Stimulated activated naive CD8-positive, alpha-beta T cell treated with anti-CD3 and anti-CD28 coated beads, Interleukin-15, Interleukin-2, amounts not matched to agents 100 ng/mL and 50 ng/mL, for 24 hours (primary cell): Measurements from ENCODE around the gene SOX10.
A peak's percentile ranks its signal among the peaks of the same experiment; 100 is the strongest.

ENCODE experiments used
- H3K27ac Mint-ChIP-seq: one replicate; pipeline ENCODE4 v1.8.0; 2021; ENCODE audit warnings: mild to moderate bottlenecking, mixed read lengths
- H3K27me3 Mint-ChIP-seq: one replicate; pipeline ENCODE4 v1.8.0; 2021; ENCODE audit warnings: mixed read lengths
- H3K36me3 Mint-ChIP-seq: one replicate; pipeline ENCODE4 v1.8.0; 2021; ENCODE audit warnings: low read depth, mixed read lengths
- H3K4me1 Mint-ChIP-seq: one replicate; pipeline ENCODE4 v1.8.0; 2021; ENCODE audit warnings: low read depth, mixed read lengths
- H3K4me3 Mint-ChIP-seq: one replicate; pipeline ENCODE4 v1.8.0; 2021; ENCODE audit warnings: mild to moderate bottlenecking, mixed read lengths
- H3K9me3 Mint-ChIP-seq: one replicate; pipeline ENCODE4 v1.8.0; 2021; ENCODE audit warnings: mixed read lengths

Gene SOX10

DNA sequence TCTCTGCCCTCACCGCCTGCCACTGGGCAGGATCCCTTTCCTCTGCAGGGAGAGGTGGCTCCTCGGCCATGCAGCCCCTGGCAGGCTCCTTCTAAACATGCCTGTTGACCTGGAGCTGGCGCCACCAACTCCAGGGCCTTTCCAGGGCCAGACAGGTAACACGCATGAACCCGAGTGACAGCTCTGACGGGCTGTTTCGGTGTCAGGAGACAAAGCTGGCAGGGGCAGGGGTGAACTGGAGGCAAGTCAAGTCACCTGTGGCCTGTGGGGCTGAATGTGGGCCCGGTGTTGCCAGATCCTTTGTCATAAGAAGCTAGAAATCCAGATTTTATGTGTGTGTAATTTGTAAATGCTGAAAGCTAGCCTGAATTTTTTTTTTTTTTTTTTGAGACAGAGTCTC lies 42.2 kb downstream of the SOX10 start:
- H3K27ac Mint-ChIP-seq = no peak overlapping the region
- H3K4me3 Mint-ChIP-seq = no peak overlapping the region
- H3K27me3 Mint-ChIP-seq = no peaks in the 10 kb centered on the region
- no peaks in the 10 kb centered on the region for H3K4me1 Mint-ChIP-seq
- no peaks in the 10 kb centered on the region for H3K9me3 Mint-ChIP-seq
- H3K36me3 Mint-ChIP-seq = no peaks in the 10 kb centered on the region

DNA sequence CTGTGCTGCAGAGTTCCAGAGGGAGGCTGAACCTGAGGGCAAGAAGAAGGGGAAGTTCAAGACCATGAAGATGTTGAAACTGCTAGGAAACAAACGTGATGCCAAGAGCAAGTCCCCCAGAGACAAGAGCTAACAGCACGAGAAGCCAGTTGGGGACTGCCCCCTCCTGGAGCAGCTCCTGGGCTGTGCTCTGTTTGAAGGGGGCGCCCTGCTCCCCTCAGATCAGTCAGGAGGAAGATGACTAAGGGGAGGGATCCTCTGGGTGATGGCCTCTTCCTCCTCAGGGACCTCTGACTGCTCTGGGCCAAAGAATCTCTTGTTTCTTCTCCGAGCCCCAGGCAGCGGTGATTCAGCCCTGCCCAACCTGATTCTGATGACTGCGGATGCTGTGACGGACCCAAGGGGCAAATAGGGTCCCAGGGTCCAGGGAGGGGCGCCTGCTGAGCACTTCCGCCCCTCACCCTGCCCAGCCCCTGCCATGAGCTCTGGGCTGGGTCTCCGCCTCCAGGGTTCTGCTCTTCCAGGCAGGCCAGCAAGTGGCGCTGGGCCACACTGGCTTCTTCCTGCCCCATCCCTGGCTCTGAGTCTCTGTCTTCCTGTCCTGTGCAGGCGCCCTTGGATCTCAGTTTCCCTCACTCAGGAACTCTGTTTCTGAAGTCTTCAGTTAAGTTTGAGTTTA lies 43.5 kb downstream of the SOX10 start:
- Mint-ChIP-seq H3K27me3 (no peaks in the 10 kb centered on the region), H3K27ac (peak overlapping the region; percentile 16), H3K36me3 (no peaks in the 10 kb centered on the region), H3K4me3 (no peak overlapping the region), H3K9me3 (no peaks in the 10 kb centered on the region), H3K4me1 (no peaks in the 10 kb centered on the region)

DNA sequence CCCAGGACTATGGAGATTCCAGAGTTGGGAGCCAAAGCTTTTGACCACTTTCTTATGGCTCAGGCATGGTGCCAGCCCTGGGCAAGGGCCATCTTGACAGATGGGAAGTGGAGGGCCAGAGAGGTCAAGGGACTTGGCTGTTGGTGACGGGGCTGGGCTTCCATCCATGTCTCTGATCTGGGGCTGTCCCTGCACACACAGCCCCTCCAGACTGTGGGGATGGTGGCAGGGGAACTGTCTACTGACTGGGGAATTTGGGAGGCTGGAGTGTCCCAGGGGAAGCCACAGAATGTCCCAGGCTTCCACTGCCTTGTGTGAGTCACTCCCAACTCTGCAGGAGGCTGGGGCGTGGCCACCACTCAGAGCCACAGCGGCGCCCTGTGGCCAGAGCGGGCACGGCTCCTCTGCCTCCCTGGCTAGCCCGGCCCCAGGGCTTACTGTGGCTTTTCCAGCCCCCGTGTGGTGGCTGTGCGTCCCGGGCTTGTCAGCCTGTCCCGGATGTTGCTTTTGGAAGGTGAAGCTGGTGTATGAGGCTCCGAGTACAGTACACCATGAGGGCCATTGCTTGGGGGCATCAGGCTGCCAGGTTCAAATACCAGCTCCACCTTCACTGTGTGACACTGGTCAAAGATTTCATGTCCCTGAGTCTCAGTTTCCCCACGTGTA lies 50.5 kb downstream of the SOX10 start:
- no peaks in the 10 kb centered on the region for H3K27me3 Mint-ChIP-seq
- no peaks in the 10 kb centered on the region for H3K9me3 Mint-ChIP-seq
- H3K36me3 Mint-ChIP-seq = peaks cover 3% of the 10 kb centered on the region
- no peak overlapping the region for H3K4me3 Mint-ChIP-seq
- peak overlapping the region; percentile 40 for H3K27ac Mint-ChIP-seq
- peaks cover 9% of the 10 kb centered on the region for H3K4me1 Mint-ChIP-seq

DNA sequence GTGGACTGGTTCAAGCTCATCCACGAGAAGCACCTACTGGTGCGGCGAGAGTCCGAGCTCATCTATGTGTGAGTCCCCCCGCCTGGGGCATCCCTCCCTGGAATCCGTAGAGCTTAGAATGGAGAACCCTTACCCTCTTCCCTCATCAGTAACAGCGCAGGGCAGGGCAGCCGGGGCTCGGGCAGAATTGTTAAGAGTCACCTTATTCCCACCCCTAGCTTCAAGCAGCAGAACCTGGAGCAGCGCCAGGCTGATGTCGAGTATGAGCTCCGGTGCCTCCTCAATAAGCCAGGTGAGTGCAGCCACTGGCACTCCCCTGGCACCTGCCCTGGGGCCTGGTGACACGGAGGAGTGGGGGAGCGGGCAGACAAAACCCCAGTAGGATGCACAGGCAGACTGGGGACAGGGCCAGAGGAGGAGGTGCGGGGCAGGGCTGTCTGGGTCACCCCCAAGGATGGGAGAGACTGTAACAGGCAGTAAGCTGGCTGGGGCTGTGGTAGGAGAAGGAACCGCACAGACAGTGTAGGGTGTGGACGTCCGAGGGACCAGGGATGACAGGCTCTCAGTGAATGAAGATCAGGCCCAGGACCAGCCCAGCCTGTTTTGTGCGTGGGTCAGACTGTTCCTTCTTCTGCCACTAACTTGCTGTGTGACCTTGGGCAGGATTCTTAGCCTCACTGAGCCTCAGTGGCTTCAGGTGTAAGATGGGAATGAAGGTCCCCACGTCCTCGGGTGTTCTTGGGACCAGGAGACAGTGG lies 51.4 kb downstream of the SOX10 start:
- no peak overlapping the region for H3K4me3 Mint-ChIP-seq
- peaks cover 9% of the 10 kb centered on the region for H3K4me1 Mint-ChIP-seq
- no peak overlapping the region for H3K27ac Mint-ChIP-seq
- peaks cover 7% of the 10 kb centered on the region for H3K36me3 Mint-ChIP-seq
- no peaks in the 10 kb centered on the region for H3K9me3 Mint-ChIP-seq
- no peaks in the 10 kb centered on the region for H3K27me3 Mint-ChIP-seq

DNA sequence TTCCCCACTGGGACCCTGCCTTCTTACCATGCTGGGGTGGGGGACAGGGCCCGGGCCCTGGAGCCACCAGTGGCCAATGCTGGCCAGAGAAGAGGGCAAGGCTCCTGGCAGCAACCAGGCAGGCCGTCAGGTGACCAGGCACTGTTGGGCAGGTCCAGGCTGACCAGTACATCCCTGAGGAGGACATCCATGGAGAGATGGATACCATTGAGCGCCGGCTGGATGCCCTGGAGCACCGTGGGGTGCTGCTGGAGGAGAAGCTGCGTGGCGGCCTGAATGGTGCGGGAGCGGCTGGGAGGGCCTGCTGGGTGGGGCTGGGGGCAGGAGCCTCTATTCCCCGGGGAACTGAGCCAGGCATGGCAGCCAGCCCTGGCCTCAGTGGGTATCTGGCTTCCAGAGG lies 52.0 kb downstream of the SOX10 start:
- Mint-ChIP-seq H3K27ac (no peak overlapping the region), H3K27me3 (no peaks in the 10 kb centered on the region), H3K36me3 (peaks cover 7% of the 10 kb centered on the region), H3K9me3 (no peaks in the 10 kb centered on the region), H3K4me3 (no peak overlapping the region), H3K4me1 (peaks cover 9% of the 10 kb centered on the region)

DNA sequence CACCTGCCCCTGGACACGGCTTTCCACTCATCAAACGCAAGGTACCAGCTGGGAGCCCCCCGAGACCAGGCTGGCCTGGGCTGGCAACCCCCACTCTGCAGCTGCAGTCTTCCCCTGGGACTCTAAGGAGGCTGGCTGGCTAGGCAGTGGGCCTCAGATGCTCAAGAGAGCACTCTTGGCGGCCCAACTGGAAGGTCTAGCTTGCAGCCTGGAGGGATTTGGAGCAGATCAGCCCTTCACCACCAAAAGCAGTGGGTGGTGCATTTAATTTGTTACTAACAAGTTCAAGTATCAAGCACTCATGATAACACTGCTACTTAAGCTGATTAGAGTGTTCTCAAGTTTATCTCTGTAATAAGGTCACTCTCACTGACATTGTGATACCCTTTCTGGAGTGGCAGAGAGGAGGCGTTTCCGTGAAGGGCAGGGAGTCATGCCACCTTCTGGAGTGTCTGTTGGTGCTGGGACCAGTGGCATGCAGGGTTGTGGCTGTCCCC lies 52.4 kb downstream of the SOX10 start:
- Mint-ChIP-seq H3K9me3 (no peaks in the 10 kb centered on the region), H3K4me1 (peaks cover 9% of the 10 kb centered on the region), H3K27ac (no peak overlapping the region), H3K4me3 (no peak overlapping the region), H3K36me3 (peaks cover 7% of the 10 kb centered on the region), H3K27me3 (no peaks in the 10 kb centered on the region)

DNA sequence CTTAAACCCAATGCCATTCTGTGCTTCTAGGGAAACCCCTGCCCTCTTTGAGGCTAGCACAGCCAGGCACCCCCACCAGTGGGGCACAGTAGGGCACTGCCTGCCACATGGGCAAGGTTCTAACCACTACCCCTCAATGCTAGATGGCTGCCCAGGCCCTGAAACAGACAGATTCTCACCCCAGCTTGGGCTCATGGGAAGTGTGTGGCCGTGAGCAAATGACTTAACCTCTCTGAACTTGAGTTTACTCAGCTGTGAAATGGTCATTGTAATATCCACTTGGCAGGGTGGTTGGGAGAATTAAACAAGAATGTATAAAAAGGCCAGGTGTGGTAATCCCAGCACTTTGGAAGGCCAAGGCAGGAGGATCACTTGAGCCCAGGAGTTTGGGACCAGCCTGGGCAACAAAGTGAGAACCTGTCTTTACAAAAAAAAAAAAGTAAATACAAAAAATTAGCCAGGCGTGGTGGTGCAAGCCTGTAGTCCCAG lies 53.4 kb downstream of the SOX10 start:
- no peaks in the 10 kb centered on the region for H3K9me3 Mint-ChIP-seq
- H3K27me3 Mint-ChIP-seq = no peaks in the 10 kb centered on the region
- peaks cover 9% of the 10 kb centered on the region for H3K4me1 Mint-ChIP-seq
- no peak overlapping the region for H3K4me3 Mint-ChIP-seq
- peaks cover 7% of the 10 kb centered on the region for H3K36me3 Mint-ChIP-seq
- no peak overlapping the region for H3K27ac Mint-ChIP-seq

DNA sequence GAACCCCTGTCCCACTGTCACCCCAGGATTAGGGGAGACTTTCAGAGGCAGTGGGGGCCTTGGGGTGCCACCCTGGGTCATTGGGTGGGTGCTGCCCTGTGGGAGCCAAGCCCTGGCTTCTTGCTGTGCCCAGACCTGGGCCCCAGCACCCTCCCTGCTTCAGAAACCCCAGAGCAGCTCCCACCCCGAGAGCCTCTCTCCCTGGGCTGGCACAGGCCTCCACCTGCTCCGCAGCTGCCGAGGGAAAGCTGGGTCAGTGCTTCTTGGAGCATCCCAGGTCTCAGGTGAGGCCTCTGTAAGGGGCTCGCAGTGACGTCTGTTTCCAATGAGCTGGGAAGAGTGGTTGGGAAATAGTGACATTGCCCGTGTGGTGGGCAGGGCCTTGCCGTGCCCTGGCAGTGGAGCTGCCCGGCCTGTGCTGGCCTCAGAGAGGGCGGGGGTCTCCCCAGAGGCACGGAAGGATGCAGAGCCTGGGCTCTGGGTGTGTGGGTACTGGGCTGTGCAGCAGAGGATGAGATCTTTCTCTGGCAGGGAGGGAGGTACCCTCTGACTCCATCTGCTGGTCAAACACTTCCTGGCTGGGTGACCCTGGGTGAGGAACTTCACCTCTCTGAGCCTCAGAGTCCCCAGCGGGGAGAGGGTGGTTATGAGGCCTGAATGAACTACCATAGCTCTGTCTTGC lies 53.9 kb downstream of the SOX10 start:
- Mint-ChIP-seq H3K4me1 (peaks cover 9% of the 10 kb centered on the region), H3K27ac (no peak overlapping the region), H3K4me3 (no peak overlapping the region)

DNA sequence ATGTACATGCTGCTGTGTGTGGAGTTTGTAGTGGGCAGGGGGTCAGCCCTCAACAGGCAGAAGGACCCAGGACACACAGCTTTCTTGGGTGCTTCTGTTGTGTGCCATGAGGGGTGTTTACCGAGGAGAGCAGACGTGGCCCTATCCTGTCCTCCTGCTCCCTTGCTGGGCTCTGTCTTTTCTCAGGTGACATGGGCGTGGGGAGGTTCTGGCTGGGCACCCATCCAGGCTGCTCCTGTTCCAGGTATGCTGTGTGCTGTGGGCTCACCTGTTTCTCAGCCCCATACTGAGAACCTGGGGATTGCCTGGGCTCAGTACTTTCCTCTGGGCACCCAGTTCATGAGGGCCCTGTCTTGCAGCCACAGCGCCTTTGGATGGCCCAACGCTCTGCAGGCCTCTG lies 55.0 kb downstream of the SOX10 start:
- H3K4me3 Mint-ChIP-seq = no peak overlapping the region
- H3K4me1 Mint-ChIP-seq = peaks cover 9% of the 10 kb centered on the region
- H3K9me3 Mint-ChIP-seq = no peaks in the 10 kb centered on the region
- H3K27ac Mint-ChIP-seq = no peak overlapping the region
- peaks cover 7% of the 10 kb centered on the region for H3K36me3 Mint-ChIP-seq
- H3K27me3 Mint-ChIP-seq = no peaks in the 10 kb centered on the region

More for the DNA sequence above, 53.9 kb downstream of the SOX10 start:
- H3K9me3 Mint-ChIP-seq = no peaks in the 10 kb centered on the region
- H3K36me3 Mint-ChIP-seq = peaks cover 7% of the 10 kb centered on the region
- no peaks in the 10 kb centered on the region for H3K27me3 Mint-ChIP-seq

DNA sequence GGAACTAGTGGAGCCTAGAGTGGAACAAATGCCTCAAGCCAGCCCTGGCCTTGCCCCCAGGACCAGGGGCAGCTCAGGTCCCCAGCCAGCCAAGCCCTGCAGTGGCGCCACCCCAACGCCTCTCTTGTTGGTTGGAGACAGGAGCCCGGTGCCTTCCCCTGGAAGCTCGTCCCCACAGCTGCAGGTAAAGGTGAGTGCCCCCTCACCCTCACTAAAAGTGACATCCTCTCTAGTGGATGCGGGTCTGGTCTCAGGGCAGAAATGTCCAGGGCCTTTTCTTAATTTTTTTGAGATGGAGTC lies 56.8 kb downstream of the SOX10 start:
- H3K4me3 Mint-ChIP-seq = no peak overlapping the region
- H3K27ac Mint-ChIP-seq = no peak overlapping the region
- no peaks in the 10 kb centered on the region for H3K9me3 Mint-ChIP-seq
- H3K27me3 Mint-ChIP-seq = no peaks in the 10 kb centered on the region
- H3K4me1 Mint-ChIP-seq = no peaks in the 10 kb centered on the region
- peaks cover 12% of the 10 kb centered on the region for H3K36me3 Mint-ChIP-seq

DNA sequence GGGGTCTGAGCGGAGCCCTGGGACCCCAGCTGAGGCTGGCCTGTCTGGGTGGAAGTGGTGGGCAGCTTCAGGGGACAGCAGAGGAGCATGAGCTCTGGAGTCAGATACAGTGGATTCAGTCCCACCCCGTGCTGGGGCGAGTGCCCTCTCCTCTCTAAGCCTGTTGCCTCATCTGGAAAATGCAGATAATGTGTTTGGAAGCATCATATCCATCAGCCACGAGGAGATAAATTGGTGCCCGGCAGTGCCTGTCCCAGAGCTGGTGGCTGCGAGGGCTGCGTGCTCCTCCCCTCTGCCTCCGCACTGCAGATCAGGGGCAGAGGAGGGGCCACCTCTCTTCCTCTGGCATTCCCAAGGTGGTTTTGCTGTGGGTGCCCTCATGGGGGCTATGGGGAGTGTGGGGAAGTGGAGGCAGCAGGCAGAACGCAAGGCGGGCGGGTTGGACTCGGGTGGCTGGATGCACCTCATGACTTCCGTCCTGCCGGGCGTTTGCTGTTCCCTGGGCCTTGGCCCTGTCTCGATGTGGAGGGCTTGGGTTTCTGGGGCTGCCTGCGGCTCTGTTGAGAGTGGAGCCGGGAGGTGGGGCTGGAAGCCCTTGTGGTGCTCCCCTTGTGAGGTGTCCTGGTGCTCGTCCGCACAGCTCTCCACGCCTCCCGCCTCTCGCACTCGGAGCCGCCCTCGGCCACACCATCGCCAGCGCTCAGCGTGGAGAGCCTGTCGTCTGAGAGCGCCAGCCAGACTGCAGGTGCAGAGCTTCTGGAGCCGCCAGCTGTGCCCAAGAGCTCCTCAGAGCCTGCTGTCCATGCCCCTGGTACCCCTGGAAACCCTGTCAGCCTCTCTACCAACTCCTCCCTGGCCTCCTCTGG lies 57.4 kb downstream of the SOX10 start:
- Mint-ChIP-seq H3K4me1 (no peaks in the 10 kb centered on the region), H3K36me3 (peaks cover 12% of the 10 kb centered on the region), H3K9me3 (no peaks in the 10 kb centered on the region), H3K4me3 (no peak overlapping the region), H3K27ac (no peak overlapping the region), H3K27me3 (no peaks in the 10 kb centered on the region)

DNA sequence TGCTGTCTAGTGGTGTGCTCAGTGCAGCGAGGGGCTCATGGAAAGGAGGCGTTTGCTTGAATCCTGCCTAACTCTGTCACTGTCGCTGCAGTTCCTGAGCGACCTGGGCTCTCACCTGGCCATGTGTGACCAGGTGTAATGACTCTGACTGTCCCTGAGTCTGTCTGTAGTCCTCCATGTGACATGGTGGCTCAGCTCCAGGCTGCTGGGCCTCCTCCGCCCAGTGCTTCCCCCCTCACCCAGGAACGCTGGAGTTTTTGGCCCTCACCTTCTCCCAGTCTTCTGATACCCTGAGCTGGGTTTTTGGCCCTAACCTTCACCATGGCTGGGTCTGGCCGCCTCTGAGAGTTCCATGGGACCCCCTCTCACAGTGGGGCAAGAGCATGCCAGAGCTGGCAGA lies 58.0 kb downstream of the SOX10 start:
- H3K4me1 Mint-ChIP-seq = no peaks in the 10 kb centered on the region
- H3K36me3 Mint-ChIP-seq = peaks cover 16% of the 10 kb centered on the region
- H3K27ac Mint-ChIP-seq = no peak overlapping the region
- H3K4me3 Mint-ChIP-seq = no peak overlapping the region
- no peaks in the 10 kb centered on the region for H3K27me3 Mint-ChIP-seq
- H3K9me3 Mint-ChIP-seq = no peaks in the 10 kb centered on the region

DNA sequence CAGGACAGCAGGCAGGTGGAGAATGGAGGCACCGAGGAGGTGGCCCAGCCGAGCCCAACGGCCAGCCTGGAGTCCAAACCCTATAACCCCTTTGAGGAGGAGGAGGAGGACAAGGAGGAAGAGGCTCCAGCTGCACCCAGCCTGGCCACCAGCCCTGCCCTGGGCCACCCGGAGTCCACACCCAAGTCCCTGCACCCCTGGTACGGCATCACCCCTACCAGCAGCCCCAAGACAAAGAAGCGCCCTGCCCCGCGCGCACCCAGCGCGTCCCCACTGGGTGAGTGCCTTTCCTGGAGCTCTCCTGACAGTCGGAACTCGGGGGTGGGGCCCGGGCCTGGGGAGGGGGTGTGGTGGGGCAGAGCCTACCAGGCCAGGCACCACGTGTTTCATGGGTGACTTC lies 58.6 kb downstream of the SOX10 start:
- no peak overlapping the region for H3K27ac Mint-ChIP-seq
- no peak overlapping the region for H3K4me3 Mint-ChIP-seq
- no peaks in the 10 kb centered on the region for H3K9me3 Mint-ChIP-seq
- peaks cover 16% of the 10 kb centered on the region for H3K36me3 Mint-ChIP-seq
- H3K27me3 Mint-ChIP-seq = no peaks in the 10 kb centered on the region
- H3K4me1 Mint-ChIP-seq = no peaks in the 10 kb centered on the region

DNA sequence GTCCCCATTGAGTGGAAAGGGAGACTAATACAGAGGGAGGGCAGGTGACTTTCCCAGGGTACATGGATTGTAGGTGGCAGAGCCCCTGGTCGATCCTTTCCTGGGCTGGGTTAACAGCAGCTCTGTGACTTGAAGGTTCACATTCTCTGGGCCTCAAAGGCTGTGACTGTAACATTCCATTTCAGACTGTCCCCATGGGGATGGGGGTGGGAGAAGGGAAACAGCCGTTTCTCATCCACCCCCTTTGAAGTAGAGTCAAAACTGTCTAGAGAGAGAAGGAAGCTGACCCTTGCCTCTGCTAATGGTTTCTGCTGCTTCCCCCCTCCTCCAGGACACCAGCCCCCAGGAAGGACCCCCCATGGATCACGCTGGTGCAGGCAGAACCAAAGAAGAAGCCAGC lies 59.0 kb downstream of the SOX10 start:
- Mint-ChIP-seq H3K4me1 (peaks cover under 1% of the 10 kb centered on the region), H3K27me3 (no peaks in the 10 kb centered on the region), H3K4me3 (no peak overlapping the region), H3K36me3 (peaks cover 16% of the 10 kb centered on the region), H3K27ac (no peak overlapping the region), H3K9me3 (no peaks in the 10 kb centered on the region)
